CD4-positive, alpha-beta T cell treated with Interleukin-10 for 1 hour (primary cell): ENCODE results near the gene WDFY4.

Experiments
- DNase-seq: peaks from one replicate; pipeline ENCODE4 v3.0.0-alpha.2; 2020

Gene WDFY4

GRCh38 chr10:48926255-48926654, 241.6 kb downstream of the WDFY4 start:
- DNase-seq: no peak

- no peak for DNase-seq
Observed at GRCh38 chr10:48926764-48927540, 242.3 kb downstream of the WDFY4 start.

- DNase-seq: no peak
Observed at GRCh38 chr10:48929413-48929990, 244.8 kb downstream of the WDFY4 start.

DNA sequence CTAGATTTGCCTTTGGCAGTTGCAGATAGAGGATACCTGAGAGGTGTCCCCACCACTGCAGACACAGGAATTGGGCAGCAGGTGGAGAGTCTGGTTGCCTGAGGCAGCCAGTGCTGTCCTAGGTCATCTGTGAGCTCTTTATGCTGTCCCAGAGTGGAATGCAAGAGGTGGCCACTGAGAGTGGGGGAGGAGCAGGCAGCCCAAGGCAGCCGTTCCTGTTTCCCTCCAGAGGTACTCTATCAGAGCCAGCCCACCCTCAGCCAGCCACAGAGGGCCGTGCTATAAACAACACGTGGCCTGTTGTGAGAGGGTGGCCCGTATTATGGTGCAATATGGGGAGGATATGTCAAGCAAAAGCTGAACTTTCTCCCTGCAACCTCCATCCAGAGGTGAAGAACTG, 246.5 kb downstream of the WDFY4 start:
- no peak for DNase-seq

- DNase-seq: no peak
Observed at GRCh38 chr10:48932831-48933664, 248.4 kb downstream of the WDFY4 start.

GRCh38 chr10:48934672-48935501, 250.2 kb downstream of the WDFY4 start:
- no peak for DNase-seq

- no peak for DNase-seq
Observed at GRCh38 chr10:48935577-48935976, 250.9 kb downstream of the WDFY4 start.

DNA sequence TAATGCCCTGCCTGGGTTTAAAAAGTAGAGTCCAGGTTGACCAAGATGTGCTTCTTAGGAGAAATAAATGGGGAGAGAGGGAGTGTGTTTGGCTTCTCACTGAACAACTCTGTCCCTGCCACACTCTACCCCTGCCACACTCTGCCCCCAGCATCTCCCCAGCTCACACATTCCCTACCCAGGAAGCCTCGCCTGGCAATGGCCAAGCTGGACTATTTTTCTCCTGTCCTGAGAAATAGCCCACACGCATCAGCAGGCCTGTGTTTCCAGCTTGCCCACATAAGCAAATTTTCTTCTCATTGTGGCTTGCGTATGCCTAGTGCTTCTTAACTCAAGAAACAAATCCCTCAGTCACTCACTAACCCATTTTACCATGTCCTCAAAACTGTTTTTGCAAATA, 253.1 kb downstream of the WDFY4 start:
- DNase-seq: no peak

GRCh38 chr10:48938281-48938680, 253.6 kb downstream of the WDFY4 start:
- no peak for DNase-seq

DNA sequence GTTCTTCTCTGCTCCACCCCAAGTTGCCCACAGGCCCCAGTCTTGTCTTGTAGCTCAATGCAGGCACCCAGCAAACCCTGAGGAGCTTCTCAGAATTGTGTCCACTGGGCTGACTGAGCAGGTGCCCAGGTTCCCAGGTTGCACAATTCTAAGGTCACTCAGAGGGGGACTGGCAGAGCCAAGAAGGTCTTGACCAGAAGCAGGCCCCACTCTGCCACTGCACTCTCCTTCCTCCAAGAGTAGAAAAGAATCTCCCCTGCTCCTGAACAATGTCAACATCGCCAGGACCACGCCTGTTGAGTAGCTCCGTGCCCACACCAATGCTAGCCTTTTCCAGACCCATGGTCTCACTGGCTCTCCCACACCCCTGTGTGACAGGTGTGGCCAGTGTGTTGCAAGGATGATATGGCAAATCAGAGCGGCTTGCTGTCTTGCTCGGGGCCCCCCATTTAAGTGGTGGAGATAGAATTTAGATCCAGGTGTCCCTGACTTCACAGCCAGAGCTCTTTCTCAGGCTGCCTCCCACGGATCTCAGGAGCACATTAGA, 254.4 kb downstream of the WDFY4 start:
- DNase-seq: no peak

- DNase-seq: no peak
Observed at GRCh38 chr10:48939790-48940325, 255.2 kb downstream of the WDFY4 start, which contains the start of gene LRRC18. LRRC18 (minus strand) TSS chr10:48939840; CDS start chr10:48914155, 25,685 bp downstream.

DNA sequence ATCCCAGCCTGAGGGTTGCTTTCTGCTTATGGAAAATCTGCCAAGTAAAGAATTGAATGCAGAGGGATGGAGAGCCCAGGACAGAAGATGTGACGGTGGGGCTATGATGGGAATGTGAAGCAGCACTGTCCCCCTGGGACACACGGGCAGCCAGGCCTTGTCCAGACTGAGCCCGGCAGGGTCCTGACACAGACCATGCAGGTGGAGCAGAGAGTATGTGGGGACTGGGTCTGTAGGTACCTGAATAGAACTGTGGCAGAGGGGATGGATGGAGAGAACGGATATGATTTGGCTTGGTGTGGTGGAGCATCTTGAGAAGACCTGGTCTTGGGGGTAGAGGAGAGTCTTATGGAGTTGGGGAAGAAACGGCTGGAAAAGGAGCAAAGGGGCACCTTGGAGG, 255.7 kb downstream of the WDFY4 start:
- DNase-seq: no peak

DNA sequence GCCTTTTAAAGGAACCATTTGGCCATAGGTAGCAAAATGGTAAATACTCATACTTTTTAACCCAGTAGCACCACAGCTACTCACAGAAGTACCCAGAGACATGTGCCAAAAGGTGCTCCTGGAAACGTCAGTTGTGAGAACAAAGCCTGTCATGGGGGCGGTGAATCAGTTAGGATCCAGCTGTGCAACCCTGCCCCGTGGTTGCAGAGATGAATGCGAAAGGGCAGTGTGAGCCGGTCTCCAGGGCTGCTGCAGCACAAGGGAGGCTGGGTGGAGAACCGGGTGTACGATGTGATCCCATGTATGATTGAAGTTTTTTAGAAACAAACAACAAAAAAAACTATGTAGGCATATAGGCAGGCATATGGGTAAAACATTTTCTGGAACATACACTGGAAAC, 256.3 kb downstream of the WDFY4 start:
- DNase-seq: no peak

DNA sequence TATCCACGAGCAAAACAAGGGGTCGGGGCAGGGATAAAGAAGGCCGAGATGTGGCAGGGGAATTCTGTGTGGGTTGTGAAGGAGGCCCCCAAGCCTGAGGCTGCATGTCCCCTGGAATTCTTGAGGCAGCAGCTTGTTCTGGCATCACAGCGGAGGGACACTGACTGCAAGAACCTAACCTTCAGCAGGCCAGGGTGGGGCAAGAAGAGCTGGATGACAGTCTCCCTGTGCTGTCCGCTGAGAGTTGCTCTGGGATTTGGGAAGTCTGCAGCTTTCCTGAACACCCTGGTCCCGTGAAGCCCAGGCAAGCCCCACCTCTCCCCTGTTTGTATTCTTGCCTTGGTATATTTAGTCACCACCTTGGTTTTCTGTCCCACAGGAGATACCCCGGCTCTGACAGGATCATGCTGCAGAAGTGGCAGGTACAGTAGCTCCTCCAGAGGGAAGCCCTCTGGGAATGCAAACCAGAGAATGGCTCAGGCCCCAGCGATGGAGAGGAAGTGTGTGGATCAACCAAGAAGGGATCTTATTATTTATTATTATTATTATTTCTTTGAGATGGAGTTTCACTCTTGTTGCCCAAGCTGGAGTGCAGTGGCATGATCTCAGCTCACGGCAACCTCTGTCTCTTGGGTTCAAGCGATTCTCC, 256.9 kb downstream of the WDFY4 start:
- no peak for DNase-seq

DNA sequence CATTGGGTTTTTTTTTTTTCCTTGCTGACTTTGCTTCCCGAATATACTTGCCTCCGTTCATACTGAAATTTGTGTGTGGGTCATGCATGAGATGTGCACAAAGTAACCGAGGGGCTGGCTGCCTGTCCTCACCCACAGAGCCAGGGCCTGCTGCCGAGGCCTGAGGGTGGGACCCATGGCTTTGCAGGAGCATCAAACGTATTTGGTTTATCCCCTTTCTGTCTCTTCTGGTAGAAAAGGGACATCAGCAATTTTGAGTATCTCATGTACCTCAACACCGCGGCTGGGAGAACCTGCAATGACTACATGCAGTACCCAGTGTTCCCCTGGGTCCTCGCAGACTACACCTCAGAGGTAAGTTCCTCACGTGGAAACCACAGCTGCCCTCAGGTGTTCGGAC, 258.4 kb downstream of the WDFY4 start:
- DNase-seq: no peak

- DNase-seq: no peak
Observed at GRCh38 chr10:48944171-48944570, 259.5 kb downstream of the WDFY4 start.

- DNase-seq: no peak
Observed at GRCh38 chr10:48945441-48946130, 260.9 kb downstream of the WDFY4 start.

GRCh38 chr10:48946332-48946731, 261.7 kb downstream of the WDFY4 start:
- no peak for DNase-seq

DNA sequence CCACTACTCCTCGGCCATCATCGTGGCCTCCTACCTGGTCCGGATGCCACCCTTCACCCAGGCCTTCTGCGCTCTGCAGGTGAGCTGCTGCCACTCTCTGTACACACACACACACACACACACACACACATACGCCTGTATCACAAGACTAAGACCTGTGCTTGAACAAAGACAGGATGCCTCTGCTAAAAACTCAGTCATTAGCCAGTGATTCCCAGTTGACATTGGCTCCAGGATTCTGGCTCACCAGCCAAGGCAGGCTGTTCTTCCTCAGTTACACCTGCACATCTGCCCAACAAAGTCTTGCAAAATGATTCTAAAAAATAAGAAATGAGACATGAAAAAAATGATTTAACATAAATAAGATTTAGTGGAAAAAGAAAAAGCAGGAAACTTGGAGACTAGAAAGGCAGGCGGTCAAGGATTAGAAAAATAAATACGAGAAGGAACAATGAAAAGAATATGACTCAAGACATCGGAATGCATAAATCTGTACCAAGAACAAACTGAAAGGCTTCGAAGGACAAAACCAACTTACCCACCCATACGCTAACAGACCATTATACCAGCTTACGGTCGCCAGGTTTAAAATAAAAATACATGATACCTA, 262.3 kb downstream of the WDFY4 start:
- no peak for DNase-seq

DNA sequence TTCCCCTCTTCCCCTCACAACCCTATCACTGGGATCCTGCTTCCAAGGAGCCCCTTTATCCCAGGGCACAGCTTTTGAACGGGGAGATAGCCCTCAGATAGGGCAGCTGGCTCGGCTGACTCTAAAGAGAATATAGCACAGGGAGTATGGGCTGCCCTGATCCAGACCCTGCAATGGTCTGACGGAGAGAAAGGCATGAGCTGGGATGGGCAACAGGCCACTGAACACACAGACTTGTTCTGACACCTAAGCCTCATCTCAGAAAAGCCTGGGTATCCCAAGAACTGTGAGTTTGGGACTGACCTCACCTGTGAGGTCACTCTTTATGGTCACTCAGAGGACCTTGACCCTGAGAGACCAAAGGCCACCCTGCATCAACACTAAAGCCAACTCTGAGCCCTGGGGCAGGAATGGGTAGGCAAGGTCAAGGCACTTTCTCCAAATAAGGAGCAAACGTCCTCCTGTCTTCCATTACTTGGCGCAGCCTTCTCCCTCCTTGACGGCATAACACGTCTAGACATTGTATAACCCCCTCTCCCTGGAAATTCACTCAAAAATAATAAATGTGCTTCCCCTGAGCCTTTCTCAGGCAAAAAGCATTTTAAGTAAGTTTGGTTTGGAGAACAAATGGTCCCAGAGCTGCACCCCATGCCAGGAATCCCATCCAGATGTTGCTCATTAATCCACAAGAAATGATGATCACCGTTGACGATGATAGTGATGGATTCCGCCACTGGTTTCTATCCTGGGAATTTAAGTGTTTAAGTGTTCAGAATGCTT, 263.2 kb downstream of the WDFY4 start:
- no peak for DNase-seq
